ENCODE data around the gene MARCHF2. TPM values are rescaled to one million over a fixed set of nuclear protein-coding genes. Genes with fewer than 3 reads are reported as not detected.

The MARCHF2 gene
- total and polyA plus RNA-seq, 9 of the 15 experiments (the other 6 are each of a cell fraction or from before 2014, with no cell fraction given): 0.39 to 6.4 (median 2.2) TPM

GRCh38 chr19:8423817-8424223 is 10.7 kb downstream of the MARCHF2 start (continued):
- TF ChIP-seq ARID1B (IDR thresholded peaks at IDR 0.05) (peak; percentile 78), TEAD1 (CRISPR knock-in tag; IDR thresholded peaks at IDR 0.05) (0 out of 4 replicates have a peak, but pooled peaks of 1 of the 2 experiments have one; percentile 36), SNIP1 (IDR thresholded peaks at IDR 0.05; ENCODE audit: low read depth) (no peak), SMAD4 (CRISPR knock-in tag; conservative IDR thresholded peaks at IDR 0.05) (peak; percentile 74), SMARCA5 (IDR thresholded peaks at IDR 0.05) (peak; percentile 44; the same call in 1 of the 2 replicates), GATA2 (CRISPR knock-in tag; IDR thresholded peaks at IDR 0.05) (no peak), ZNF609 (CRISPR knock-in tag; IDR thresholded peaks at IDR 0.05; ENCODE audit: borderline replicate concordance) (no peak), ZNF639 (CRISPR knock-in tag; conservative IDR thresholded peaks at IDR 0.05 in 1 of 2, IDR thresholded peaks at IDR 0.05 in 1 of 2) (0 out of 4 replicates have a peak, but pooled peaks of 1 of the 2 experiments have one; percentile 44), ZBTB12 (CRISPR knock-in tag; IDR thresholded peaks at IDR 0.05) (no peak), CCNT2 (IDR thresholded peaks at IDR 0.05; ENCODE audit: borderline replicate concordance, extremely low read depth, insufficient read length, low read depth, low read length) (peak; percentile 49), RFX5 (IDR thresholded peaks at IDR 0.05; ENCODE audit: low read depth, low read length) (peak; percentile 27; the same call in 1 of the 2 replicates), VEZF1 (CRISPR knock-in tag; IDR thresholded peaks at IDR 0.05) (no peak; the same call in 1 of the 2 replicates), NR4A1 (CRISPR knock-in tag; IDR thresholded peaks at IDR 0.05) (no peak), NR4A1 (tag; IDR thresholded peaks at IDR 0.05) (no peak), CEBPB (tag; IDR thresholded peaks at IDR 0.05) (peak; percentile 70), JUN (IDR thresholded peaks at IDR 0.05; ENCODE audit: borderline replicate concordance, low read depth, low read length) (peak; percentile 94), JUN (CRISPR knock-in tag; IDR thresholded peaks at IDR 0.05; ENCODE audit: borderline replicate concordance) (0 out of 2 replicates have a peak, but pooled peaks have one; percentile 46), HDGF (IDR thresholded peaks at IDR 0.05) (0 out of 2 replicates have a peak, but pooled peaks have one; percentile 24), GABPA (tag; conservative IDR thresholded peaks at IDR 0.05; ENCODE audit: low read depth) (peak; percentile 41; the same call in 1 of the 2 replicates)
